HCT116 (cell line): Measurements from ENCODE around the gene TH. TPM values are rescaled to one million over a fixed set of nuclear protein-coding genes. Genes with fewer than 3 reads are reported as not detected.

Source experiments
- ATAC-seq: fragments of 200-7000 bp; cut with Tn5 transposase; 2 replicates; pipeline ENCODE4 v1.9.1; 2020; ENCODE audit warnings: mild to moderate bottlenecking, moderate library complexity
- BruUV-seq: library from RNA; stranded (reverse); fragments of 400-500 nt; replicated peaks from 2 replicates; lab custom pipeline; 2021; lab: Mats Ljungman, UMichigan
- CTCF ChIA-PET: fragments of 300-600 bp; sonication (Branson Sonifier 250); formaldehyde crosslinking; loops from one replicate; lab custom pipeline; 2021; ENCODE audit warnings: antibody characterized with exemption; lab: Charles Lee
- POLR2A ChIA-PET: fragments of 300-600, 350-600 bp; sonication (Branson Sonifier 250); formaldehyde crosslinking; loops from one replicate; lab custom pipeline; 2021; ENCODE audit warnings: antibody characterized with exemption; lab: Charles Lee
- RAD21 ChIA-PET, 2 experiments: fragments of 300-600 bp; sonication (Branson Sonifier 250); formaldehyde crosslinking; loops; one replicate each; lab custom pipeline; 2023; ENCODE audit warnings: low total read pairs in 2 of 2; ENCODE audit not compliant: uncharacterized antibody in 2 of 2, unreplicated experiment in 2 of 2, low non-redundant PET in 1 of 2; lab: Charles Lee
- DNase-seq: peaks from one replicate; pipeline ENCODE4 v3.0.0-alpha.2; 2010; ENCODE audit warnings: low read depth, low spot score
- H2AFZ ChIP-seq: fragments of 200-600 bp; shearing (Covaris generic), sonication (generic); 2 replicates; pipeline ENCODE4 v1.6.1; 2017; ENCODE audit warnings: low read depth, mixed run types, mixed read lengths, antibody characterized with exemption, low read length; ENCODE audit not compliant: poor library complexity, severe bottlenecking
- H3K27ac ChIP-seq: 2 replicates; pipeline ENCODE4 v1.5.1; 2012; ENCODE audit warnings: low read depth, low read length
- H3K27me3 ChIP-seq: fragments of 200-600 bp; sonication (generic); 2 replicates; pipeline ENCODE4 v1.6.1; 2016; ENCODE audit warnings: mixed run types, low read length, mixed read lengths; ENCODE audit not compliant: insufficient read depth
- H3K36me3 ChIP-seq, 2 experiments: fragments of 200-500 bp in 1 of 2; fragments of 200-600 bp in 1 of 2; sonication (Bioruptor generic) in 1 of 2; sonication (generic) in 1 of 2; 2 replicates each; pipeline versions ENCODE4 v1.5.1 to v1.6.1; 2014 to 2016; ENCODE audit warnings: low read length in 2 of 2, inconsistent platforms in 1 of 2, mixed read lengths in 1 of 2, mixed run types in 1 of 2; ENCODE audit not compliant: insufficient read depth in 2 of 2, control insufficient read depth in 1 of 2
- H3K4me1 ChIP-seq, 2 experiments: fragments of 200-600 bp in 1 of 2; sonication (generic) in 1 of 2; 2 replicates each; pipeline versions ENCODE4 v1.5.1 to v1.6.1; 2012 to 2017; ENCODE audit warnings: low read length in 2 of 2, inconsistent platforms in 1 of 2, mild to moderate bottlenecking in 1 of 2, mixed read lengths in 1 of 2, mixed run types in 1 of 2, moderate library complexity in 1 of 2; ENCODE audit not compliant: insufficient read depth in 2 of 2, control insufficient read depth in 1 of 2
- H3K4me2 ChIP-seq: fragments of 200-600 bp; sonication (generic); 2 replicates; pipeline ENCODE4 v1.6.1; 2017; ENCODE audit warnings: mixed run types, low read length, mixed read lengths
- H3K4me3 ChIP-seq, 2 experiments: fragments of 200-600 bp in 1 of 2; sonication (generic) in 1 of 2; replicated peaks in 1 of 2; 2 replicates each; pipeline ENCODE4 v1.5.1; 2011 to 2016; ENCODE audit warnings: low read length in 2 of 2, control low read depth in 1 of 2, low read depth in 1 of 2, mild to moderate bottlenecking in 1 of 2, mixed read lengths in 1 of 2, mixed run types in 1 of 2
- H3K79me2 ChIP-seq: fragments of 200-600 bp; sonication (generic); 2 replicates; pipeline ENCODE4 v1.6.1; 2017; ENCODE audit warnings: mild to moderate bottlenecking, mixed run types, low read length, moderate library complexity, mixed read lengths; ENCODE audit not compliant: insufficient read depth
- H3K9ac ChIP-seq: fragments of 200-600 bp; sonication (generic); 2 replicates; pipeline ENCODE4 v1.6.1; 2016; ENCODE audit warnings: low read length, mixed read lengths
- H3K9me2 ChIP-seq: fragments of 200-600 bp; sonication (generic), shearing (Covaris generic); 2 replicates; pipeline ENCODE4 v1.6.1; 2017; ENCODE audit warnings: mixed run types, mild to moderate bottlenecking, moderate library complexity; ENCODE audit not compliant: insufficient read depth
- H3K9me3 ChIP-seq, 2 experiments: fragments of 200-500 bp in 1 of 2; fragments of 200-600 bp in 1 of 2; sonication (Bioruptor generic) in 1 of 2; sonication (generic) in 1 of 2; 2 replicates each; pipeline ENCODE4 v1.6.1; 2014 to 2017; ENCODE audit warnings: low read length in 2 of 2, mixed read lengths in 2 of 2, inconsistent platforms in 1 of 2, low read depth in 1 of 2, mild to moderate bottlenecking in 1 of 2, mixed run types in 1 of 2, moderate library complexity in 1 of 2; ENCODE audit not compliant: control insufficient read depth in 1 of 2, insufficient read depth in 1 of 2
- H4K20me1 ChIP-seq: fragments of 200-600 bp; sonication (generic), shearing (Covaris generic); 2 replicates; pipeline ENCODE4 v1.6.1; 2017; ENCODE audit warnings: mixed run types, mild to moderate bottlenecking, moderate library complexity; ENCODE audit not compliant: insufficient read depth
- ATF3 ChIP-seq: IDR thresholded peaks from 2 replicates; pipeline ENCODE4 v1.6.1; 2012
- CBX3 ChIP-seq: IDR thresholded peaks from 2 replicates; pipeline ENCODE4 v1.6.1; 2012; ENCODE audit warnings: low read depth
- CEBPB ChIP-seq: IDR thresholded peaks from 2 replicates; pipeline ENCODE4 v1.6.1; 2012; ENCODE audit warnings: low read depth
- CTCF ChIP-seq, 3 experiments: fragments of 200-600 bp in 1 of 3; sonication (generic) in 1 of 3; IDR thresholded peaks in 2 of 3; conservative IDR thresholded peaks in 1 of 3; 2 replicates each; pipeline ENCODE4 v1.5.1; 2012 to 2017; ENCODE audit warnings: low read depth in 2 of 3, low read length in 2 of 3, antibody characterized with exemption in 1 of 3, borderline replicate concordance in 1 of 3, control low read depth in 1 of 3, mild to moderate bottlenecking in 1 of 3, mixed read lengths in 1 of 3, mixed run types in 1 of 3, moderate library complexity in 1 of 3; ENCODE audit not compliant: insufficient read depth in 1 of 3
- MAX ChIP-seq: IDR thresholded peaks from 2 replicates; pipeline ENCODE4 v1.6.1; 2012
- POLR2AphosphoS5 ChIP-seq: IDR thresholded peaks from 2 replicates; pipeline ENCODE4 v1.6.1; 2011; ENCODE audit warnings: mild to moderate bottlenecking, low read depth, low read length, moderate library complexity
- ZNF274 ChIP-seq: fragments of 200-500 bp; sonication (Bioruptor generic); IDR thresholded peaks from 2 replicates; pipeline ENCODE4 v1.6.1; 2014; ENCODE audit warnings: mild to moderate bottlenecking, low read depth, low read length, inconsistent platforms
- intact Hi-C: fragments of 100-400 bp; cut with micrococcal nuclease; formaldehyde crosslinking; loops from 2 replicates; pipeline ENCODE4 v1.10.0; 2022
- total RNA-seq: library from RNA; stranded (reverse); gene quantifications from one replicate; pipeline ENCODE4 v1.2.1, GENCODE V29; 2021; ENCODE audit not compliant: unreplicated experiment

Gene TH
- total RNA-seq, 1 experiment from 2014 or later, result not detected

GRCh38 chr11:2208691-2209369 lies 37.2 kb upstream of the TH start:
- H3K4me2 ChIP-seq, result no peak overlapping the region
- no peaks in the 10 kb centered on the region for H3K27me3 ChIP-seq
- H3K9ac ChIP-seq, result no peak overlapping the region
- no TSS peak for BruUV-seq
- no peaks in the 10 kb centered on the region for H3K36me3 ChIP-seq
- no peak for DNase-seq
- ATAC-seq, result peak; percentile 62
- POLR2A ChIA-PET, result no interaction called here
- H3K9me3 ChIP-seq, result no peaks in the 10 kb centered on the region
- no peak for TF ChIP-seq ATF3
- no peak for TF ChIP-seq CEBPB
- TF ChIP-seq POLR2AphosphoS5, result no peak
- no peak for TF ChIP-seq ZNF274
- TF ChIP-seq CTCF (IDR thresholded peaks at IDR 0.05 in 2 of 3, conservative IDR thresholded peaks at IDR 0.05 in 1 of 3; ENCODE audit: borderline replicate concordance in 1 of 3, insufficient read depth in 1 of 3, low read depth in 2 of 3, low read length in 2 of 3), result peak in 2 of 3 experiments; percentile 22 to 39; a peak in 4 of 6 replicates
- TF ChIP-seq CBX3, result no peak
- TF ChIP-seq MAX, result no peak
- intact Hi-C loops, result no loop called here
- H3K4me3 ChIP-seq, result no peak overlapping the region
- no peak overlapping the region for H2AFZ ChIP-seq
- H3K4me1 ChIP-seq, result peaks cover 13 to 18% of the 10 kb centered on the region in 2 experiments
- RAD21 ChIA-PET, result no interaction called here
- H4K20me1 ChIP-seq, result no peaks in the 10 kb centered on the region
- no peaks in the 10 kb centered on the region for H3K9me2 ChIP-seq
- no peak overlapping the region; the same call in 1 of the 2 replicates for H3K27ac ChIP-seq
- H3K79me2 ChIP-seq, result no peaks in the 10 kb centered on the region
- CTCF ChIA-PET, result interaction anchor here (1.0 kb wide), 1 partner anchor 96 kb away, joined by 4 read pairs; no protein-coding TSS in a partner anchor
